Measurements from ENCODE around the gene TMTC1.
"Not testable (repeated sequence)": the region's sequence is repeated elsewhere in the genome, so short reads cannot be mapped to it uniquely, and the experiment has no call there.

Gene TMTC1

GRCh38 chr12:29556363-29556762 is 227.4 kb downstream of the TMTC1 start:
- H3K4me3 ChIP-seq (ENCODE audit: low read depth, low read length) = no peak overlapping the region
- TF ChIP-seq, protein P1, sequence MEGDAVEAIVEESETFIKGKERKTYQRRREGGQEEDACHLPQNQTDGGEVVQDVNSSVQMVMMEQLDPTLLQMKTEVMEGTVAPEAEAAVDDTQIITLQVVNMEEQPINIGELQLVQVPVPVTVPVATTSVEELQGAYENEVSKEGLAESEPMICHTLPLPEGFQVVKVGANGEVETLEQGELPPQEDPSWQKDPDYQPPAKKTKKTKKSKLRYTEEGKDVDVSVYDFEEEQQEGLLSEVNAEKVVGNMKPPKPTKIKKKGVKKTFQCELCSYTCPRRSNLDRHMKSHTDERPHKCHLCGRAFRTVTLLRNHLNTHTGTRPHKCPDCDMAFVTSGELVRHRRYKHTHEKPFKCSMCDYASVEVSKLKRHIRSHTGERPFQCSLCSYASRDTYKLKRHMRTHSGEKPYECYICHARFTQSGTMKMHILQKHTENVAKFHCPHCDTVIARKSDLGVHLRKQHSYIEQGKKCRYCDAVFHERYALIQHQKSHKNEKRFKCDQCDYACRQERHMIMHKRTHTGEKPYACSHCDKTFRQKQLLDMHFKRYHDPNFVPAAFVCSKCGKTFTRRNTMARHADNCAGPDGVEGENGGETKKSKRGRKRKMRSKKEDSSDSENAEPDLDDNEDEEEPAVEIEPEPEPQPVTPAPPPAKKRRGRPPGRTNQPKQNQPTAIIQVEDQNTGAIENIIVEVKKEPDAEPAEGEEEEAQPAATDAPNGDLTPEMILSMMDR (IDR thresholded peaks at IDR 0.05; ENCODE audit: low read depth, low read length) = no peak
- no peak for DNase-seq (ENCODE audit: low read depth)

GRCh38 chr12:29555451-29555850 is 228.3 kb downstream of the TMTC1 start:
- H3K4me3 ChIP-seq (ENCODE audit: low read depth, low read length); DNase-seq (ENCODE audit: low read depth): not testable (repeated sequence)

- TF ChIP-seq, protein P2, sequence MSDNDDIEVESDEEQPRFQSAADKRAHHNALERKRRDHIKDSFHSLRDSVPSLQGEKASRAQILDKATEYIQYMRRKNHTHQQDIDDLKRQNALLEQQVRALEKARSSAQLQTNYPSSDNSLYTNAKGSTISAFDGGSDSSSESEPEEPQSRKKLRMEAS (IDR thresholded peaks at IDR 0.05; ENCODE audit: low read depth, low read length) = no peak
- TF ChIP-seq MYC (IDR thresholded peaks at IDR 0.05; ENCODE audit: low read depth, low read length) (no peak), POLR2A (IDR thresholded peaks at IDR 0.05; ENCODE audit: extremely low read depth, insufficient read length) (no peak)
- TF ChIP-seq, protein P1 (IDR thresholded peaks at IDR 0.05; ENCODE audit: low read depth, low read length) = no peak
- no peak for DNase-seq (ENCODE audit: low read depth)
- no peak overlapping the region for H3K4me3 ChIP-seq (ENCODE audit: low read depth, low read length)
These were observed 230.6 kb downstream of the TMTC1 start for GRCh38 chr12:29552994-29553748.

DNA sequence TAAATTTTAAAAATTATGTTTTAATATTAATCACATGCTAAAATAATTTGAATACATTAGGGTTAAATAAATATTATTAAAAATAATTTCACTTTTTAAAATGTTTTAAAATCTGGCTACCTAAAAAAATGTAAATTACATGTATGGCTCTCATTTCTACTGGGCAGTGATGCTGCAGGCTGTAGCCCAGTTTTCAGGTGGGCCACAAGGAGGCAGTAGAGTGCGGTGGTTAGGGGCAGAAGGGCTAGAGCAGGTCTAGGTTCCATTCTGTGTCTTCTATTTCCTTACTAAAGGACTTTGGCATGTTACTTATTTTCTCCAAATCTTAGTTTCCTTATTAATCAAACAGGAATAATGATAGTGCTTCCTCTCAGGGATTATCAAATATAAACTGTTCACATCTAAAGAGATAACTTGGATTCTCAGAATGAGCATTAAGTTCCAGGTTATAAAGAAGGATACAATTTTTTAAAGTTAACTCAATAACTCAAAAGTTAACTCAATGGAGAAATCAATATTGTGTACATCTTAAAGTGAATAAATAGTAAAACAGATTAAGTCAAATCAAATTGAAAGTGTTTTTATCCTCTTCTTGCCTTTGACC is 231.3 kb downstream of the TMTC1 start:
- no peak overlapping the region for H3K4me3 ChIP-seq (ENCODE audit: low read depth, low read length)
- no peak for TF ChIP-seq MYC (IDR thresholded peaks at IDR 0.05; ENCODE audit: low read depth, low read length)
- TF ChIP-seq, protein P1 (IDR thresholded peaks at IDR 0.05; ENCODE audit: low read depth, low read length) = peak; percentile 100
- no peak for TF ChIP-seq POLR2A (IDR thresholded peaks at IDR 0.05; ENCODE audit: extremely low read depth, insufficient read length)
- peak; percentile 75 for DNase-seq (ENCODE audit: low read depth)

- no peak for DNase-seq (ENCODE audit: low read depth)
- H3K4me3 ChIP-seq (ENCODE audit: low read depth, low read length) = no peak overlapping the region
- TF ChIP-seq MYC (IDR thresholded peaks at IDR 0.05; ENCODE audit: low read depth, low read length) = no peak
- no peak for TF ChIP-seq POLR2A (IDR thresholded peaks at IDR 0.05; ENCODE audit: extremely low read depth, insufficient read length)
- TF ChIP-seq, protein P1 (IDR thresholded peaks at IDR 0.05; ENCODE audit: low read depth, low read length) = no peak
- TF ChIP-seq, protein P2 (IDR thresholded peaks at IDR 0.05; ENCODE audit: low read depth, low read length) = no peak
These were observed 231.9 kb downstream of the TMTC1 start for GRCh38 chr12:29551812-29552211.

- no peak overlapping the region for H3K4me3 ChIP-seq (ENCODE audit: low read depth, low read length)
- TF ChIP-seq POLR2A (IDR thresholded peaks at IDR 0.05; ENCODE audit: extremely low read depth, insufficient read length) (no peak), MYC (IDR thresholded peaks at IDR 0.05; ENCODE audit: low read depth, low read length) (no peak)
- TF ChIP-seq, protein P2 (IDR thresholded peaks at IDR 0.05; ENCODE audit: low read depth, low read length) = no peak
- TF ChIP-seq, protein P1 (IDR thresholded peaks at IDR 0.05; ENCODE audit: low read depth, low read length) = no peak
- no peak for DNase-seq (ENCODE audit: low read depth)
These were observed 235.9 kb downstream of the TMTC1 start for GRCh38 chr12:29547864-29548263.

Data from NB4 (cell line).